Stimulated activated CD4-positive, alpha-beta T cell treated with anti-CD3 and anti-CD28 coated beads, Interleukin-2, amount 100 ng/mL, for 4 hours (primary cell): Measurements from ENCODE around the gene HCFC1R1.
"Not testable (repeated sequence)": the region's sequence is repeated elsewhere in the genome, so short reads cannot be mapped to it uniquely, and the experiment has no call there.

Source experiments
- DNase-seq: peaks from one replicate; pipeline ENCODE4 v3.0.0-alpha.2; 2020; ENCODE audit warnings: low read depth

HCFC1R1 gene

DNA sequence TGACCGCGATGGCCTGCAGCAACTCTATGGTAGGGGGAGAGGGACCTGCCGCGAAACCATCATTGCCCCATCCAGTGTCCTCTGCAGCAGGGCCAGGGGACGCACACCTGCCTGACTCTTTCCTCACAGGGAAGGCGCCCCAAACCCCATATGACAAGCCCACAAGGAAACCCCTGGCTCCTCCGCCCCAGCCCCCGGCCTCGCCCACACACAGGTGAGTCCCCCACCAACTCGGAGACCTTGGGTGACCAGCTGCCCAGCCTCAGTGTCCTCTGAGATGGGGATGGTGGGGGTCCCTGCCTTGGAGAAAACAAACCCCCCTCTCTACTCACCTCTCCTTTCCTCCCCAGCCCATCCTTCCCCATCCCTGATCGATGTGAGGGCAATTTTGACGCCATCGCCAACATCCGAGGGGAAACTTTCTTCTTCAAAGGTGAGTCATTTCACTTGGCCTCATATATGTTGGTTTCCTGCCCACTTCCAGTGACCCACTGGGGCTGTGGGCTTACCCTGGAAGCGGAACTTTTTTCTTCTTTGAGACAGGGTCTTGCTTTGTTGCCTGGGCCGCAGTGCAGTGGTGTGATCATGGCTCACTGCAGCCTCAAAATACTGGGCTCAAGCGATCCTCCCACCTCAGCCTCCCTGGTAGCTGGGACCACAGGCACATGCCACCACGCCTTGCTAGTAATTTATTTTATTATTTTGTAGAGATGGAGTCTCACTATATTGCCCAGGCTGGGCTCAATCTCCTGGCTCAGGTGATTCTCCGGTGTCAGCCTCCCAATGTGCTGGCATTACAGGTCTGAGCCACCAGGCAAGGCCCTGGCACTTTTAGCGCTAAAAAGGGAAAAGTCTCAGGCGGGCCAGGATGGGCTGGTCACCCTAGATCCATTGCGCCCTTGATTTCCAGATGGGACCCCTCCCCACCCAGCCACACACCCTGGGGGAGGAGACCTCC is 33.7 kb upstream of the HCFC1R1 start:
- no peak for DNase-seq

DNA sequence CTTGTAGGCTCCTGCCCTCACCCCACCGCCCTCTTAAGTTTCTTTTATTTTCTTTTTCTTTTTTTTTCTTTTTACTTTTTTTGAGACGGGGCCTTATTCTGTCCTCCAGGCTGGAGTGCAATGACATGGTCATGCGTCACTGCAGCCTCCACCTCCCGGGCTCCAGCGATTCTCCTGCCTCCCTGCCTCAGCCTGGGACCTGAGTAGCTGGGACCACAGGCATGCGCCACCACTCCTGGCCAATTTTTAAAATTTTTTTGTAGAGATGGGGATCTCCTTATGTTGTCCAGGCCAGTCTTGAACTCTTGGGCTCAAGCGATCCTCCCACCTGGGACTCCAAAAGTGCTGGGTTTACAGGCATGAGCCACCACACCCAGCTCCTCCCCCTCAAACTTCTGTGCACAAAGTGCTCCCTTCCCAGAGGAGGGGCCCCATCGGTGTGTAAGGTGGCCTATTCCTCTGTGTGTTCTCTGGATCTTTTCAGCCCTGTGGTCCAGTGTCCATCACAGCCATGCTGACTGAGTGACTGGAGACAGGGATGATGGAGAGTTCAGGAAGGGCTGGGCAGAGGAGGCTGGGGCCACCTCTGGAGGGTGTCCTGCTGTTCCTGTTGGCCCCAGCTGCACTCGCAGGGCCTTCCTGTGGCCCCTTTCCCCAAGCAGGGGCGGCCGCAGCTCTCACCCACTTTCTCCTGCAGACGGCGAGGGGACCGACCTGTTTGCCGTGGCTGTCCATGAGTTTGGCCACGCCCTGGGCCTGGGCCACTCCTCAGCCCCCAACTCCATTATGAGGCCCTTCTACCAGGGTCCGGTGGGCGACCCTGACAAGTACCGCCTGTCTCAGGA is 32.8 kb upstream of the HCFC1R1 start:
- no peak for DNase-seq

DNA sequence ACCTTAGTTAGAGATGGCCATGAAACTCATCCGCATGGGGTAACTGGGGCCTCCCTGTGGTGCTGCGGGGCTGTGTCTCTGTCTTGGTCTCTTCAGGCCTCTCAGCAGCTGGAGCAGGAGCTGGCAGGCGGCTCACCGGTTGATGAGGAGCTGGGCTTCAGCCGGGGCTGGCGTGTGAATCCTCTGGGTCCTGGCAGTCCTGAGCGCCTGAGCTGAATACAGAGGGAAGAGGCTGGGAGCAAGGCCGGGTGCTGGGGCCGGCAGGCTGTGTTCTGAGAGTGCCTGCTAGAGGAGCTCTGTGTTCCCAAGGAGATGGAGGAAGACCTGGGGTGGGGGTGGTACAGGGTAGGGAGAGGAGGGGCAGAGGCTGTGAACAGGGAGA is 32.0 kb upstream of the HCFC1R1 start:
- not testable (repeated sequence) for DNase-seq

DNA sequence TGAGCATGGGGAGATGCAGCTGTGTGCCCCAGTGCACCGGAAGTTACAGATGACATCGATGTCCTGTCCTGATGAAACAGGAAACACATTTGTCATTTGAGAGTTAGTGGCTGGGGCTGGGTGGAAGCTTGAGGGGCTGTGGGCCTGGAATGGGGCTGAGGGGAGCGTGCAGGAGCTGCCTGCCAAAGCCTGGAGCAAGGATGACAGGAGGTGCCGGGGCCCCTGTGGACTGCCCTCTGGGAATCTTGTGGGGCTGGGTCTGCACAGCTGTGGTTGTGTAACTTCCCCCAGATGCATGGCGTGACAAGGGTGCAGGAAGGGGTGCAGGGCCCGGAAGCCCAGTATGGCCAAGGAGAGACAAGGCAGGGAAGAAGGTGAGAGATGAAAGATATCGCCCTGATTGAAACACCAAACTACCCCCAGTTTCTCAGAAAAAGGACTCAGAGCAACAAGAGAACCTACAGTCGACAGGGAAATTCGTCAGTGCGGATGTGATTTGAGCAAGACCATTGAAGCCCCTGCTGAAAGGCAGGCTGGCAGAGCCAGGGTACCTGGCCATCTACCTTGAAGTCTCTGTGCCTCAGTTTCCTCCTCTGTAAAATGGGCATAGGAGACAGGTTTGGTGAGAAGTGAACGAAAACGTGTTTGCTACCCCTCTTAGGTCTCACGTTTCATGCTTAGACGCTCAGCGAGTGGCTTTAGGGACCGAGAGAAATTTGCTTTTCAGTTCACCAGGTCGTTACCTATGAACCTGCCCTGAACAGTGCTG is 31.4 kb upstream of the HCFC1R1 start:
- no peak for DNase-seq

DNA sequence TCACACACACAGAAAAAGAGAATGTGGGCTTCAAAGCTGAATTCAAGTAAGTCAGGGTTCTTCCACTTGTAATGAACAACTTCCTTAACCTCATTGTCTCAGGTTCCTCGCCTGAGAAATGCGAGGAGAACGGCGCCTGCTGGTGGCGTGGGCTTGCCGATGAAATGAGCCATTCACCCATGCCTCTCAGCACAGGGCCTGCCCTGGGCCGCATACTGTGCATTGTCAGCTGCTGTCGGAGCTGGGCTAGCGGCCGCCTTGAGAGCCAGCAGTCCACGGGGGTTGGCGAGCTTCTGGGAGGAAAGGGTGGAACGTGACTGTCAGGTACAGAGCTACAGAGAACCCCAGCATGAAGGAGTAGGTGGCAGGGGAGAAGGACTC is 29.6 kb upstream of the HCFC1R1 start:
- not testable (repeated sequence) for DNase-seq

DNA sequence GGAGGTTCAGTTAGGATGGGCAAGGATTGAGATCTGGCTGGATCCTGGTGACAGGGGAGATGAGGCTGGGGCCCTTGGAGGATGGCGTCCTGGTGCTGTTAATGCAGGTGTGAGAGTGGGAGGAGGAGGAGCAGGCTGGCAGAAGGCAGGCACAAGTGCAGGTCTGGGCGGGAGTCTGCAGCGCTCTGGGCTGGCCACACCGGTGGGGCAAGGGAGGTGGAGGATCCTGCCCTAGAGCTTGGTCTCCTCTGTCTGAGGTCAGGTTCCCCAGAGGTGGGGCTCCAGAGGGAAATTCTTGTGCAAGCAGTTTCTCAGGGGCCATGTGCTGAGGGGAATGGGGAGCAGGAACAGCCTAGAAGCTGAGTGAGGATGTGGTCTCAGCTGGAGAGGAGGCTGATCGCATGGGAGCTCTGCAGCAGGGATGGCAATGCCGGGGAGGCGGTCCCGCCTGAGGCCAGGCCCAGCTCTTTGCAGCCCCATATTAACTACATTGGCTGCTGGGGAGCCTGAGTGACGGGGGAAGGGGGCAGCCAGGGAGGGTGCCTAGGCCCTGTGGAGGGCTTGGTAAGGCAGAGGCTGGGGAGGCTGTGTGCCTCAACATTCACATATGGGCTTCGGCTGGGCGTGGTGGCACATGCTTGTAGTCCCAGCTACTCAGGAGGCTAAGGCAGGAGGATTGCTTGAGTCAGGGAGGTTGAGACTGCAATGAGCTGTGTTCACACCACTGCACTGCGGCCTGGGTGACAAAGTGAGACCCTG is 29.0 kb upstream of the HCFC1R1 start:
- not testable (repeated sequence) for DNase-seq

DNA sequence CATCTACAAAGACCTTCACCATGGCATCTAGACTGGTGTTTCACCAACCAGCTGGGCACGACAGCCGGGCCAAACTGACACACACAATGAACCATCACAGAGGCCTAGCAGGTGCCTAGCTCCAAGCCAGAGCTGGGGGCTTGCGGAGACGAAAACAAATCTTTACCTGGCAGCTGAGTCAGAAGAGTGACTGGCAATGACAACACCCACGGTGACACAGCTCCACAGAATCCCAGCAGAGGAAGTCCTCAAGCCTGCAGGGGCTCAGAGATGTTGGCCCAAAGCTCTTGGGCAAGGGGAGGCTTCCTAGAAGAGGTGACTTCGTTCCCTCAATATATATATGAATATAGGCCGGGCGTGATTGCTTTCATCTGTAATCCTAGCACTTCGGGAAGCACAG is 27.8 kb upstream of the HCFC1R1 start:
- no peak for DNase-seq

DNA sequence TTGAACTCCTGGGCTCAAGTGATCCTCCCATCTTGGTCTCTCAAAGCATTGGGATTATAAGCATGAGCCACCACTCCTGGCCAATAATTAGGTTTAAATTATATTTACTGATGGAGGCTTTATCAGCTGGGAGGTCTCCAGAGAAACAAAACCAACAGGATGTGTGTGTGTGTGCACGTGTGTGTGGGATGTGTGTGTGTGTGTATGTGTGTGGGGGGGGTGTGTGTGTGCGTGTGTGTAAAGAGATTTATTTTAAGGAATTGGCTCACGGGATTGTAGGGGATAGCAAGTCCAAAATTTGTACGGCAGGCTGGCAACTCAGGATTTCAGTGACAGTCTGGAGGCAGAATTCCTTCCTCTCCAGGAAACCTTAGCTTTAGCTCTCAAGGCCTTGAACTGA is 27.3 kb upstream of the HCFC1R1 start:
- DNase-seq = no peak

DNA sequence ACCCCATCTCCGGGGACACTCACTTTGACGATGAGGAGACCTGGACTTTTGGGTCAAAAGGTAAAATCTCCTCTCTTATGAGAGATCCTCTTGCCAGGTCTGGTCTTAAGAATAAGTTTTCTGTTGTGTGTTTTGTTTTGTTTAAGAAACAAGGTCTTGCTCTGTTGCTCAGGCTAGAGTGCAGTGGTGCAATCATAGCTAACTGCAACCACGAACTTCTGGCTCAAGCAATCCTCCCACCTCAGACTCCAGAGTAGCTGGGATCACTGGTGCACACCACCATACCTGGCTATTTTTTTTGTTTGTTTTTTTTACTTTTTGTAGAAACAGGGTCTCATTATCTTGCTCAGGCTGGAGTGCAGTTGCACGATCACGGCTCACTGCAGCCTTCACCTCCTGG is 26.7 kb upstream of the HCFC1R1 start:
- no peak for DNase-seq

DNA sequence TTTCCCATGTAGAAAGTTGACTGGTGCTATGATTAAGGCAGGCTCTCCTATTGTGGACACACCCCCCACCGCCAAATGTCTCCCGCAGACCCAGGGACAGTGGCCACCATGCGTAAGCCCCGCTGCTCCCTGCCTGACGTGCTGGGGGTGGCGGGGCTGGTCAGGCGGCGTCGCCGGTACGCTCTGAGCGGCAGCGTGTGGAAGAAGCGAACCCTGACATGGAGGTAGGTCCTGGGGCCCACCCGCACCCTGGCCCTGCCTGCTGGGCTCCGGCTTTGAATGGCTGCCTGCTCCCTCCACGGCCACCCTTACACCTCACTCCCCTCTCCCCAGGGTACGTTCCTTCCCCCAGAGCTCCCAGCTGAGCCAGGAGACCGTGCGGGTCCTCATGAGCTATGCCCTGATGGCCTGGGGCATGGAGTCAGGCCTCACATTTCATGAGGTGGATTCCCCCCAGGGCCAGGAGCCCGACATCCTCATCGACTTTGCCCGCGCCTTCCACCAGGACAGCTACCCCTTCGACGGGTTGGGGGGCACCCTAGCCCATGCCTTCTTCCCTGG is 26.3 kb upstream of the HCFC1R1 start:
- DNase-seq = no peak

DNA sequence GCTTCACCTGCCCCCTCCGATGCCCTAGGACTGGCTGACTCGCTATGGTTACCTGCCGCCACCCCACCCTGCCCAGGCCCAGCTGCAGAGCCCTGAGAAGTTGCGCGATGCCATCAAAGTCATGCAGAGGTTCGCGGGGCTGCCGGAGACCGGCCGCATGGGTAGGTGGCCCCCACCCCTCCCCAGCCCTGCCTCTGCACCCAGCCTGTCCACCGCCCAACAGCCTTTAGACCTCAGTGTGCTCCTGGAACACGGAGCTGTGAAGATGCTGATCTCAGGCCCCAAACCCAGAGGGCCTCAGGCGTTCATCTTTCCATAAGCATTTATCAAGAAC is 23.6 kb upstream of the HCFC1R1 start:
- DNase-seq = no peak

DNA sequence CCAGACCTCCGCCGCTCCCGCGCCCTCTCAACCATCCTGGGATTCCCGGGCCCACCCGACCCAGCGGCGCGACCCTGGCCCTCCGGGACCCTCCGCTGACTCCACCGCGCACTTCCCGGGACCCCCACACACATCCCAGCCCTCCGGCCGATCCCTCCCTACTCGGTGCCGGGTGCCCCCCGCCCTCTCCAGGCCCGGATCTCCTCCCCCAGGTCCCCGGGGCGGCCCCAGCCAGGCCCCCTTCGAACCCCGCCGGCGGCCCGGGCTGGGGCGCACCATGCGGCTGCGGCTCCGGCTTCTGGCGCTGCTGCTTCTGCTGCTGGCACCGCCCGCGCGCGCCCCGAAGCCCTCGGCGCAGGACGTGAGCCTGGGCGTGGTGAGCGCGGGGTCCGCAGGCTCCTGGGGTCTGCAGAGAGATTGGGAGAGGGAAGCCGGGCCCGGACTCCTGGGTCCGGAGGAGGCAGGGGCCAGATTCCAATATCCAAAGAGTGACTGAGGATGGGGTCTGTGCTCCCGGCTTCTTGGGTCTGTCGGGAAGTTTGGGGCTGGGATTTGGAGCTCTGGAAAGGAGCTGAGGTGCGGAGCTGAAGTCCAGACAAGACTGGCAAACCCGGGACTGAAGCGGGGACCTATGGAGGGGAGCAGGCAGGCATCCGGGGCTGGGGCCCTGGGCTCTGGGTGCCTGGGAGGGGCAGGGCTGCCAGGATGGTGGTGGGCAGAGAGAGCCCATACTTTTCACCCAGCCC is 23.1 kb upstream of the HCFC1R1 start:
- no peak for DNase-seq

DNA sequence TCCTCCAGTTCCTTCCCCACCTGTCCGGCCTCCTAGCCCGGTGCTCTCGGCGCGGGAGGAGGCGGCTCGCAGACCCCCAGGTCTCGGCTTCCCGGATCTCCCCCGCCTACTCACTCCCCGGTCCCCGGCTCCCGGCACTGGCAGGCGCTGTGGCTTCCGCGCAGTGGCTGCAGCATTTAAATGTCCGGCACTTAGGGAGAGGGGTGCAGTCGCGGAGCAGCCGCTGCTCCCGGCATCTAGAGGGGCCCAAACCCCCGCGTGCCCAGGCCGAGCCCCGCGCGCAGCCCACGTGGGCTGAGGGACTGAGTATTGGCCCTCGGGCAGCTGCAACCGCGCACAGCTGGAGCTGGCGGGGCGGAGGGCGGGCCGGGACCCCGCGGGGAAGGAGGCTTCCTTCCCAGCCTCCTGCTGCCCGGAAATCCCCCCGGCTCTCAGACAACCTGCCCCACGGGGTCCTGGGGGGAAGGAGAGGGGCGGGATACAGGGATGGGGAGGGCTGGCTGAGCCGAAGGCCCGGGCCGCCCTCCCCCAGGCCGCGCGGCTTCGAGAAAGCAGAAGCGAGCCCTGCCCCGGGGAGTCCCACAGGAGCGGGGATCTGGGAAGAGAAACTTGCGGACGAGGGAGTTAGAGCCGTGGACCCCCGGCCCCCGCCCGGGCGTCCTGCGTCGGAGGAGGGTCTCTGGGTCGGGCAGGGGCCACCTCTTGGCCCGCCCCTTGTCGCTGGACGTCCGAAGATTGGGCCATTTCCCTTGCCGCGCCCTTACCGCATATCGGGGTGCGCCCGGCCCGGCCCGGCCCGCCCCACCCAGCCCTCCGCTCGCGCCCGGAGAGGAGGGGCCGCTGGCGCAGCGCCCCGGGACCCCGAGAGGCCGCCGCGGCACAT is 22.3 kb upstream of the HCFC1R1 start, which contains the start of gene MMP25:
Gene MMP25 (plus strand): TSS at position 804 of the 883 bp plus-strand sequence. CDS start 357 bp downstream, outside the sequence.
- no peak for DNase-seq

DNA sequence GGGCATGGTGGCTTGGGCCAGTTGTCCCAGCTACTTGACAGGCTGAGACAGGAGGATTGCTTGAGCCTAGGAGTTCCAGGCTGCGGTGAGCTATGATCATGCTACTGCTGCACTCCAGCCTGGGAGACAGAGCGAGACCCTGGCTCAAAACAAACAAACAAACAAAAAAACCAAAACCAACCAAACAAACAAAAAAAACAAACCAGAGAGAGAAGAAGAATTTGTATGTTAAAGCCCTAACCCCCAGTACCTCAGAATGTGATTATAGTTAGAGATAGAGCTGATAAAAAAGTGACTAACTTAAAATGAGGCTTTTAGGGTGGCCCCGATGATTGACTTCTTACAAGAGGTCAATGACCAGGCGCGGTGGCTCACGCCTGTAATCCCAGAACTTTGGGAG is 21.0 kb upstream of the HCFC1R1 start:
- DNase-seq = no peak

DNA sequence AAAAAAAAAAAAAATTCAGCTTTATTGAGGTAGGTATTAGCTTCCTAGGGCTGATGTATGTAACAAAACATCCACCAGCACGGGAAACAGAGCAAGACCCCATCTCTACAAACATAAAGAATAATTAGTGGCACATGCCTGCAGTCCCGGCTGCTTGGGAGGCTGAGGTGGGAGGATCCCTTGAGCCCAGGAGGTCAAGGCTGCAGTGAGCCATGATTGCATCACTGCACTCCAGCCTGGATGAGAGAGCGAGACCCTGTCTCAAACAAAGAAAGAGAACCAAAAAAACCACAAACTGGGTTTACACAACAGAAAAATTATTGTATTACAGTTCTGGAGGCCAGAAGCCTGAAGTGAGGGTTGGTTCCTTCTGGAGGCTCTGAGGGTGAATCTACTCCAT is 18.6 kb upstream of the HCFC1R1 start:
- DNase-seq = no peak

DNA sequence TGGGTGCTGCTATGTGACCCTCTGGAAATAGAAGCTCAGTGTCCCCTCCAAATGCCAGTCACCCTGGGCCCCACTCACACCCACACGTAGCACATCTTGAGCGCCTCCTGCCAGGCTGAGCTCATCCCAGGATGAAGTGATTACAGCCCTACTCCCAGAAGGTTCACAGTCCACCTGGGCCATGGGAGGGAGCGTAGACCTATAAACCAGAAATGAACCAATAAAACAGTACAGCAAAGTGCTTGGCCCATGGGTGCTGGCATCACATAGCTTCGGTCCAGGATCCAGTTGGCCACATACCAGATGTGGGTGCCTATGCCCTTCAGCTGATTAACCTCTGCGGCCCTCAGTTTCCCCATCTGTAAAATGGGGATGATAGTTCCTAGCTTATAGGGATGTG is 15.2 kb upstream of the HCFC1R1 start:
- no peak for DNase-seq

DNA sequence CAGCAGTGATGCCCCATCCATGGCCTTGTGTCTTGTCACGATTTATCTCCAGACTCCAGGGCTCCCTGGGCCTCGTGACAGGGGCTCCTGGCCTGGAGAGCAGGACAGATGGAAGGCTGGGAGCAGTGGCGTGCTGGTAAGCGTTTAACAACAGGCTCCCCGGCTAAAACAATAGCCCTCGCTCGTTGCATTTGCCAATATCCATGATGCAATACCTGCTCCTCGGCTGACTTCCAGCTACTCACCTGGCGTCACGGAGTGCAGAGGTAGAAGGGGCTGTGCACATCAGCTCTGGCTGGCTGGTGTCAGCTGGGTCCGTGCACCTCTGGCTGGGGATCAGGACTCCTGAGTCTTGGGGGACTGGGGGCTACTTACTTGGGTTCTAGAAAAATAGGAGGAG is 14.5 kb upstream of the HCFC1R1 start:
- DNase-seq = no peak

DNA sequence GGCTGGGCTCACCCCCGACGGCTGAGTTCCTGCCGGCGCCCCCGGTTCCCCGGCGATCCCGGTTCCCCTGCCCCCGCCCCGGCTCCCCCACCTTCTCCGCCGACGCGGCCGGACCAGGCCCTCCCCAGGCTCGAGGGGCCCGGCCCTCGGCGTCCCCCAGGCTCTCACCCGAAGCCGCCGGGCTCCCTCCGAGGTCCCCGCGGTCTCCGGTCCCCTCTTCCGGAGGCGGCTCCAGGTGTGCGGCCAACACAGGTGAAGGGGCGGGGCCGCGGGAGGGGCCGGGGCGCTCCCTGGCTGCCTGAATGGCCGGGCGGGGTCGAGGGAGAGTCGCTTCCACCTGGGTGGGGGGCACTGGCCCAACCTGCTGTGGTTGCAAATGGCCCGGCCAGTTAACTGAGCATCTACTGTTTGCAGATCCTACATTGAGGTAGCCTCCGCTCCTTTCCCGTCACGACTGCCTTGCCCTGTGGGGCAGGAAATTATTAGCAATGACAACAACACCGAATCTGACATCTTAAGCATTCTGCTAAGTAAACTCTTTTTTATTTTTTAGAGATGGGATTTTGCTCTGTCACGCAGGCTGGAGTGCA is 13.1 kb upstream of the HCFC1R1 start, which contains the start of gene BICDL2:
Gene BICDL2 (minus strand): TSS at position 219 of the 590 bp plus-strand sequence. CDS start 1,448 bp downstream, outside the sequence.
- DNase-seq = no peak
